Mammary epithelial cell (primary cell): Measurements from ENCODE around the gene RNF213.

ENCODE experiments used
- EZH2 ChIP-seq: IDR thresholded peaks from 2 replicates; pipeline ENCODE4 v1.6.1; 2012; ENCODE audit warnings: low read length, inconsistent platforms, borderline replicate concordance
- TF ChIP-seq, protein P1 (sequence below), 2 donors: IDR thresholded peaks in 1 of 2; conservative IDR thresholded peaks in 1 of 2; 2 replicates each; pipeline ENCODE4 v1.5.1; 2011 to 2012; ENCODE audit warnings: inconsistent platforms in 2 of 2, low read length in 2 of 2, mild to moderate bottlenecking in 2 of 2, control low read depth in 1 of 2, low read depth in 1 of 2; ENCODE audit not compliant: insufficient read depth in 1 of 2; ENCODE audit errors: extremely low read depth in 1 of 2

DNA sequence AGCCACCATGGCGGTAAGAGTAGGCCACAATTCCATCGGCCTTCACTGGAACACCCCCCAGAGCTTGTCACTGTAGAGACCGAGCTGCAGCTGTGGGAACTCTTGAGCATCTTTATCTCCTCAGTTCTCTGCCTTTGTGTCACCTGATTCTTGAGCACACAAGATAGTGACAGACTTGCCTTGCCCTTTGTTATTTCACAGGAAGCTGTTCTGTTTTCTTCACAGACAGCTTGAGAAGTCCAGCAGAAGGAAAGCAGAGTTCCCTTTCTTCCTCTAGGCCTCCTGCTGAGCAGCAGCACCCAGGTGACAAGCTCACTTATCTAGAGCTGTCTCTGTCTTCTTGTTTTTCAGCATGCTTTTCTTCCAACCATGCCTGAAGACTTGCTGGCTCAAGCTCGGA is 115.9 kb downstream of the RNF213 start:
- TF ChIP-seq, protein P1, sequence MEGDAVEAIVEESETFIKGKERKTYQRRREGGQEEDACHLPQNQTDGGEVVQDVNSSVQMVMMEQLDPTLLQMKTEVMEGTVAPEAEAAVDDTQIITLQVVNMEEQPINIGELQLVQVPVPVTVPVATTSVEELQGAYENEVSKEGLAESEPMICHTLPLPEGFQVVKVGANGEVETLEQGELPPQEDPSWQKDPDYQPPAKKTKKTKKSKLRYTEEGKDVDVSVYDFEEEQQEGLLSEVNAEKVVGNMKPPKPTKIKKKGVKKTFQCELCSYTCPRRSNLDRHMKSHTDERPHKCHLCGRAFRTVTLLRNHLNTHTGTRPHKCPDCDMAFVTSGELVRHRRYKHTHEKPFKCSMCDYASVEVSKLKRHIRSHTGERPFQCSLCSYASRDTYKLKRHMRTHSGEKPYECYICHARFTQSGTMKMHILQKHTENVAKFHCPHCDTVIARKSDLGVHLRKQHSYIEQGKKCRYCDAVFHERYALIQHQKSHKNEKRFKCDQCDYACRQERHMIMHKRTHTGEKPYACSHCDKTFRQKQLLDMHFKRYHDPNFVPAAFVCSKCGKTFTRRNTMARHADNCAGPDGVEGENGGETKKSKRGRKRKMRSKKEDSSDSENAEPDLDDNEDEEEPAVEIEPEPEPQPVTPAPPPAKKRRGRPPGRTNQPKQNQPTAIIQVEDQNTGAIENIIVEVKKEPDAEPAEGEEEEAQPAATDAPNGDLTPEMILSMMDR (conservative IDR thresholded peaks at IDR 0.05 in 1 of 2, IDR thresholded peaks at IDR 0.05 in 1 of 2; ENCODE audit: extremely low read depth in 1 of 2, insufficient read depth in 1 of 2, low read depth in 1 of 2, low read length in 2 of 2), result no peak
- TF ChIP-seq EZH2, result no peak
